Stimulated activated effector memory CD8-positive, alpha-beta T cell treated with anti-CD3 and anti-CD28 coated beads, Interleukin-12 subunit alpha, Interleukin-12 subunit beta, amount 100 ng/mL, for 72 hours (primary cell): ENCODE results near the gene UBE2H.

Experiments used
- ATAC-seq: fragments of 150-1000 bp; cut with Tn5 transposase; 2 replicates; pipeline ENCODE4 v1.10.0; 2021
- DNase-seq, 2 donors: peaks; one replicate each; pipeline ENCODE4 v3.0.0; 2021 to 2022; ENCODE audit warnings: low spot score in 2 of 2
- H3K27ac Mint-ChIP-seq: one replicate; pipeline ENCODE4 v1.8.0; 2022; ENCODE audit warnings: mild to moderate bottlenecking, mixed read lengths
- H3K36me3 Mint-ChIP-seq: one replicate; pipeline ENCODE4 v1.8.0; 2022; ENCODE audit warnings: mild to moderate bottlenecking, mixed read lengths
- H3K4me1 Mint-ChIP-seq: one replicate; pipeline ENCODE4 v1.8.0; 2022; ENCODE audit warnings: mixed read lengths
- H3K4me3 Mint-ChIP-seq: one replicate; pipeline ENCODE4 v1.8.0; 2022; ENCODE audit warnings: mild to moderate bottlenecking, mixed read lengths
- H3K9me3 Mint-ChIP-seq: one replicate; pipeline ENCODE4 v1.8.0; 2022; ENCODE audit warnings: mixed read lengths

Gene UBE2H

DNA sequence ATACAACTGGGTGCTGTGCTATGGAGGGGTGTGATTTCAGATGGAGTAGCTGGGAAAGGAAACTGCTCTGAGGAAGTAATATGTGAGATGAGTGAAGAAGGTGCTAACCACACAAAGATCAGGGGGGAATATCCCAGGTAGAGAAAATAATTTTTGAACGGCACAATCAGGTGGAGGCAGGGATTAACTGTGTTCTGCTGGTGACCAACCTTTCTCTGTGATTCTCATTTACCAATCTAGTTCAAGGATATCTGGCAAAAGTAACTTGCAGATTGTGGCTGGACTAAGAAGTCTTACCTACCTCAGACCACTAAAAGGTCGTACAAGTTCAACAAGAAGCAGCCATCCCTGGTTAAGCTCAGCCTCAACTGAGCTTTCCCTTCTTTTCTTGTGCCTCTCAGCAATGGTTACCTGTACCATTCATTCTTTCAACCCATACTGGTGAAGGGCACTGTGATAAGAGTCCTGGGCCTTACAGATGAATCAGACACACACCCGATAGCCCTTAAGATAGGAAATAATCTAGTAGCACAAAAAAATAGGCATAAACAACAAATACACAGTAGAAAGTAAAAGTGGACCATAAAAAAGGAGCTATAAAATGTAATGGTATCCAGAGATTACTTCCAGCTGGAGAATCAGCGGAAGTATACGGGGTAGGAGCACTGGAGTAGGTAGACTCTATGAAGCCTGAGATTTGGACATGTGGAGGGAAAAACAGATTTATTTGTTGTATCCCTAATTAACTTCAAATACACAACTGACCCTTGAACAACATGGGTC is 96.6 kb downstream of the UBE2H start:
- Mint-ChIP-seq H3K36me3 (peaks cover 6% of the 10 kb centered on the region), H3K4me1 (peaks cover 61% of the 10 kb centered on the region), H3K9me3 (no peaks in the 10 kb centered on the region), H3K27ac (no peak overlapping the region), H3K4me3 (no peak overlapping the region)
- DNase-seq, result no peak
- ATAC-seq, result no peak

- Mint-ChIP-seq H3K27ac (no peak overlapping the region), H3K4me3 (no peak overlapping the region), H3K36me3 (peaks cover 6% of the 10 kb centered on the region), H3K9me3 (no peaks in the 10 kb centered on the region), H3K4me1 (peaks cover 58% of the 10 kb centered on the region)
- ATAC-seq (no peak), DNase-seq (no peak)
Measured at GRCh38 chr7:129855234-129855673, 97.5 kb downstream of the UBE2H start.

DNA sequence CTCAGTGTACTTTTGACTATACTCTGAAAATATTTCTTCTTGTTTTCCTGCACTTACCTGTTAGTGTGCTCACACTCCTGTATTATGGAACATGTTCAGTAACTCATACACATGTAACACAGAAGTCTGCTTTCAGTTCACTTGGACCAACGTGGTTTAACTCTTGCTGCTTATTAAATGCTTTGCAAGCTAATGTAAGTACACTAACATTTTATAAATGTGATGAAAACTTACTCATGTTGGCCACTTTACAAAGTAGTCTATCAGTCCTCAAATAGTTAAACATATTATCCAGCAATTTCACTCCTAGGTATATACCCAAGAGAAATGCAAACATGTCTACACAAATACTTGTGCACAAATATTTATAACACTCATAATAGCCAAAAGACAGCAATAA is 98.4 kb downstream of the UBE2H start:
- ATAC-seq (no peak), DNase-seq (no peak)
- H3K4me3 Mint-ChIP-seq, result peak overlapping the region; percentile 9
- peaks cover 53% of the 10 kb centered on the region for H3K4me1 Mint-ChIP-seq
- peaks cover 6% of the 10 kb centered on the region for H3K36me3 Mint-ChIP-seq
- no peaks in the 10 kb centered on the region for H3K9me3 Mint-ChIP-seq
- no peak overlapping the region for H3K27ac Mint-ChIP-seq

- DNase-seq (no peak), ATAC-seq (peak; percentile 48)
- Mint-ChIP-seq H3K36me3 (peaks cover 6% of the 10 kb centered on the region), H3K9me3 (no peaks in the 10 kb centered on the region), H3K4me1 (peaks cover 47% of the 10 kb centered on the region), H3K4me3 (peak overlapping the region; percentile 9), H3K27ac (peak overlapping the region; percentile 4)
Measured at GRCh38 chr7:129853661-129854268, 99.0 kb downstream of the UBE2H start.

DNA sequence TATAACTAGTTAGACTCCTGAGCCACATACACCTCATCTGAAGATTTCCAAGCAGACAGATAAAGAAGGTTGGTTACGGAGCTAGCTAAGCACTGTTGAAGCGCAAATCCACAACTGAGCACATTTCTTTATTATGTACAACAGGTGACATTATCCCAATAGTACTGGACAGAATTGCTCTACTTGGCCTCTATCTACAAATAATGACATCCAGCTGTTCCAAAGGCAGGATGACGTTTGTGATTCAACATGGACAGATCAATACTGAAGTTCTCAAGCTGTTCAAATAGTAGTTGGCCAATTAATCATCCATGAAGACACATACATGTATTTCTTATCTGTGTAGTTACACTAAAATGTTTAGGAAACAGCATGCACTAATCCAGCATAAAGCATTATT is 101.0 kb downstream of the UBE2H start:
- Mint-ChIP-seq H3K4me3 (no peak overlapping the region), H3K36me3 (peaks cover 6% of the 10 kb centered on the region), H3K4me1 (peaks cover 48% of the 10 kb centered on the region), H3K27ac (no peak overlapping the region), H3K9me3 (no peaks in the 10 kb centered on the region)
- DNase-seq (no peak), ATAC-seq (no peak)

DNA sequence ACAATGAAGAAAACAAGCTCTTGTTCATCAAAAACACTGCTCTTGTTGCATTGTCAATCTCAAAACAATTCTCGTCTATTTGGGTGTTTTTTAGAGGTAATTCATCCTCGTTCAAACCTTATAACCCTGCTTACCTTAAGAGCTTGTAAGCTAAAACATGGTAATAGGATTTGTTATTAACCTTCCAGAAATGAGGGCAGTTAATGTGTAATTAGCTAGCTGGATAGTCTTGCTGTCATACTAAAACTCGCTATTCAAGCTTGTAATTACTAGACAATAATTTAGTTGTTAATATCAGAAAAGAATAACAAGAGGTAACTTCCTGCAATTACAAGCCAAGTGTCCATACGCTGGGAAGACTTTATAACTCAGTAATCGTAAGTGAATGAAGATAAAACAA is 101.6 kb downstream of the UBE2H start:
- DNase-seq (no peak), ATAC-seq (no peak)
- Mint-ChIP-seq H3K9me3 (no peaks in the 10 kb centered on the region), H3K27ac (no peak overlapping the region), H3K4me1 (peaks cover 44% of the 10 kb centered on the region), H3K36me3 (peaks cover 6% of the 10 kb centered on the region), H3K4me3 (no peak overlapping the region)

DNA sequence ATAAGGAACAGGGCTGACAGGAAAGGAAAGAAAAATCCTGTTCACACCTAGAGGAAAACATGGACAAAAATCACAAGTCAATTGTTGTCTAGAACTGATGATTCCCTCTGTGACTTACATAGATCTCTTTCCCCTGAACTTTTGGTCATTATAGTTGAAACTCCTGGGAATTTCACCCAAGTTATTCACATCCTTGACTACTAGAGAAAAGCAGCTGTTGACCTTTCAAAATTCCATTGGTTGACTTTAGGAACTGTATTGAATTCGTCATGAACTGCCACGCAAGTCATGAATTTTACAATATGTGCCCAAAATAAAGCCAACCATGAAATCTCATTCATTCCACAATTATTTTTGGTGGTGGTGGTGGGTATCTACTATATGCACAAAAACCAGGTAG is 104.3 kb downstream of the UBE2H start:
- Mint-ChIP-seq H3K4me3 (no peak overlapping the region), H3K9me3 (no peaks in the 10 kb centered on the region), H3K4me1 (peaks cover 38% of the 10 kb centered on the region), H3K36me3 (peaks cover 6% of the 10 kb centered on the region), H3K27ac (no peak overlapping the region)
- ATAC-seq, result no peak
- no peak for DNase-seq

GRCh38 chr7:129845972-129846327 is 106.8 kb downstream of the UBE2H start:
- H3K27ac Mint-ChIP-seq, result peak overlapping the region; percentile 29
- no peaks in the 10 kb centered on the region for H3K36me3 Mint-ChIP-seq
- ATAC-seq (no peak), DNase-seq (no peak)
- H3K4me1 Mint-ChIP-seq, result peaks cover 34% of the 10 kb centered on the region
- no peak overlapping the region for H3K4me3 Mint-ChIP-seq
- H3K9me3 Mint-ChIP-seq, result no peaks in the 10 kb centered on the region

DNA sequence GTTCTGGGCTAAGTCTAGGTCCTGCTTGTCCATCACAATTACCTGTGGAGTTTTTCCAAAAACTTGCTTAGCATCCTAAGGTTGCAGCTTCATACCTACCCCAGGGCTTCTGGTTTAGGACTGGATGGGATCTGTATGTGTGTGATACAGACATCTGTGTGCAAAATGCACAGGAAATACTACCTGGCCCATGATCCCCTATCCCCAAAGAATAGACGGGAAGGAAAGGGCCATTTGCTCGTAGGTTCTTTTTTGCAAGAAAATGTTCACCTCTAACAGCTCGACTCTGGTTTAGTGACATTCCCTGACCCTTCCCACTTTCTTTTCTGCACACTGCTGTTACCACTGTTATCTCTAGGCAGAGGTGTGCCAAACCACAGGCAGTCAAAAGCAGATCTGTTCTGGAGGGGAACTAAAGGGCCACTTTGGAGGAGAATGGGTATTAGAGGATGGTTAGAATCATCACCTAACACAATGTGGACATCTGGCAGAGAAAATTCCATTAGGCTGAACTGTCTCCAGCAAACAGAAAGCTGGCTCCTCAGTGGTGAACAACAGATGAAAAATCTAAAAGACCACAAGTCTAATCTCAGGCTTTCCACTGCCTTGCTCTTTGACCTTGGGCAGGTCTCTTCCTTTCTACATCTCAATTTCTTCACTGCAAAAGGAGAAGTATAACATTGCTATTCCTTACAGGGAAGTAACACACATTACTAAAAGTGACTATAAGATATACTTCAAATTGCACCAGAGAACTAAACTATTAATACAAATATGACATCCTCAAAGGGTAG is 107.4 kb downstream of the UBE2H start:
- DNase-seq (no peak), ATAC-seq (no peak)
- Mint-ChIP-seq H3K4me3 (no peak overlapping the region), H3K27ac (peak overlapping the region; percentile 29), H3K36me3 (no peaks in the 10 kb centered on the region), H3K9me3 (no peaks in the 10 kb centered on the region), H3K4me1 (peaks cover 32% of the 10 kb centered on the region)

DNA sequence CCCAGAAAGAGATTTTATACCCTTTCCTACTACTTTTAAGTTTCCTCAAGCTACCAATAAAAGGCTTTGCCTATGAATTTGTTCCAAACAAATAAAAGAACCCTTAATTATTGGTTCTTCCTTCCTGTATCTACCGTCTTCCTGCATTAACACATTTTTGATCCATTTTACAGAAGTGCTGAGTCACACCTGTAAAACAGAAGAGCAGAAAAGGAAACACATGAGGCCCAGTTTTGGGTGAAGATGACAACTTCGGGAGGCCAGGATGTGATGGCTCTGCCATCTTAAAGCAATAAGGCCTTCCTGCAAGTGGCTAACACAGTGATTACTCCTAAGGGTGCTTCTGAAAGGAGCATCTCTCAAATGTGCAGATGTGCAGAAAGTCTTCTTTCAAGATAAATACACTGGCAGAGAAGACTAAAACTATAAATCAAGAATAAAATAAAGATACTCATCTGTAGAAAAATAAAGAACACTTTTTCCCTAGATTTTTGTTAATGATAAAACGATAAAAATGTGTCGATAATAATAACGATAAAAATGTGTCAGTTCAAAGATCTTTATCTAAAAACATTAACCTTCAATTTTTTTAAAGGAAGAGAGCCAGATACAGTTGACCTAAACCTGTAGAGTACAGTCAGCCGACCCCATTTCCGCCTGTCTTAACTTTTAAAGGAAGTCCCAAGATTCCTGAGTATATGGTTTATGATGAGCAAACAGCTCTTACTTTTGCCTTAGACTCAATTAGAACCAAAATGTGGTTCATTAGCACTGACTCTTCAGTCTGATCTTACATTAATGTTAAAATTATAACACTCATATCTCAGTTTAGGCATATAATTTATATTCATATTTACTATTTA is 108.6 kb downstream of the UBE2H start:
- ATAC-seq (peak; percentile 74), DNase-seq (no peak)
- H3K4me1 Mint-ChIP-seq, result peaks cover 28% of the 10 kb centered on the region
- H3K27ac Mint-ChIP-seq, result peak overlapping the region; percentile 81
- H3K4me3 Mint-ChIP-seq, result no peak overlapping the region
- peaks cover 10% of the 10 kb centered on the region for H3K36me3 Mint-ChIP-seq
- H3K9me3 Mint-ChIP-seq, result no peaks in the 10 kb centered on the region

DNA sequence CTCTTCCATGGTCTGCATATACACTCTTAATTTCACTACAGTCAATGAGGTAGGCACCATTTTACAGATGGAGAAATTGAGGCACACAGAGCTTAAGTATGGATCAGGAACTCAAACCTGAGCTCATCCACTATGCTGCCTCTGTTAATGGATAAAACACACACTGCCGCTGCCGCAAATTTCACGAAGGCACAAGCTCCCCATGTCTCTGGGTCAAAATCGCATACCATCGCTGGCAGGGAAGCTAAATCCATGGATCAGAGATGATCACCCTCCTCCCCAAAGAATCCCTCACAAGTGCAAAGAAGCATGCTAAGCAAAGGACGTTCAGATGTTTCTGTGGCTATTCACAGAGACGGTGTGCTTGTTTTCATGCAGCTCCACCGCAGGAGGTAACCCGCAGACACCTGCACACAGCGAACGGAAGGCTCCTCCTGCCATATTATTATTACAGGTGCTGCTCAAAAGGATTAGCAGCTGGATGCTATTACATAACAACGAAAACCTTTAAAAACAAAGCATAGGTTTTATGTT is 109.3 kb downstream of the UBE2H start:
- DNase-seq (no peak), ATAC-seq (no peak)
- no peaks in the 10 kb centered on the region for H3K9me3 Mint-ChIP-seq
- H3K4me1 Mint-ChIP-seq, result peaks cover 28% of the 10 kb centered on the region
- H3K4me3 Mint-ChIP-seq, result no peak overlapping the region
- peaks cover 15% of the 10 kb centered on the region for H3K36me3 Mint-ChIP-seq
- H3K27ac Mint-ChIP-seq, result peak overlapping the region; percentile 81

- H3K36me3 Mint-ChIP-seq, result peaks cover 26% of the 10 kb centered on the region
- no peak overlapping the region for H3K4me3 Mint-ChIP-seq
- H3K27ac Mint-ChIP-seq, result no peak overlapping the region
- H3K4me1 Mint-ChIP-seq, result peaks cover 22% of the 10 kb centered on the region
- no peaks in the 10 kb centered on the region for H3K9me3 Mint-ChIP-seq
- no peak for DNase-seq
- peak; percentile 82 for ATAC-seq
Measured at GRCh38 chr7:129841465-129841864, 111.3 kb downstream of the UBE2H start.

DNA sequence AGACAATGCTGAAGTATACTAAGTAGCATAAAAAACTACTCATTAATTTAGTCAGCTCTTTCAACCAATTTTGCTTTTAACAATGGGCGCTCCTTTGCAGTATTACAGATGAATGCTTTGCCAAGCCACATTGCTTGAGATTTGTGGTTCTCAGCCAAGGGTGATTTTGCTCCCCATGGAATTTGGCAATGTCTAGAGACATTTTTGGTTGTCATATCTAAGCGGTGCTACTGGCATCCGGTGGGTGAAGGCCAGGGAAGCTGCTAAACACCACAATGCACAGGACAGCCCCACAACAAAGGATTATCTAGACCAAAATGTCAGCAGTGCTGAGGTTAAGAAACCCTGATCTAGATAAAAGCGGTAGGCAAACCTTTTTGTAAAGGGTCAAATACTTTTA is 112.0 kb downstream of the UBE2H start:
- H3K36me3 Mint-ChIP-seq, result peaks cover 33% of the 10 kb centered on the region

GRCh38 chr7:129836983-129837382 is 115.8 kb downstream of the UBE2H start:
- H3K36me3 Mint-ChIP-seq, result peaks cover 61% of the 10 kb centered on the region
- H3K4me3 Mint-ChIP-seq, result no peak overlapping the region
- peak overlapping the region; percentile 55 for H3K27ac Mint-ChIP-seq
- H3K9me3 Mint-ChIP-seq, result no peaks in the 10 kb centered on the region
- DNase-seq (no peak), ATAC-seq (no peak)
- H3K4me1 Mint-ChIP-seq, result no peaks in the 10 kb centered on the region

More for the DNA sequence above, 112.0 kb downstream of the UBE2H start:
- Mint-ChIP-seq H3K4me1 (peaks cover 18% of the 10 kb centered on the region), H3K9me3 (no peaks in the 10 kb centered on the region), H3K4me3 (no peak overlapping the region), H3K27ac (no peak overlapping the region)
- no peak for ATAC-seq
- no peak for DNase-seq

DNA sequence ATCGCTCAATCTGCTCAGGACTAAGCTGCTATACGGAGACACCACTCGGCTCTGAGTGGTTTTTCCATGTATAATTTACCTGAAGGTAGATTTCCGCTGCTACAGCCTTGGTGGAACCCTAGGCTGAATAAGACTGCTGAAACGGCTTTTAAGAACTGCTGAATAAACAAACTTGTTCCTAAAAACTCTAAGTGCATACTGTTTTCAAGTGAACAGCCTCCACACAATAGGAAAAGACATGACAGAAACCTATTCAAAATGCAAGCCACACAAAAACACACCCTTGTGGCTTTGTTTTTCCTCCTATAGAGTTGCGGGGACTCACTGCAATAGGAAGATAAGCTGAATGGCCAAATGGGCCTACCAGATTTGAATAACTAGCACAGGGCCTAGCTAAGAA is 117.2 kb downstream of the UBE2H start:
- Mint-ChIP-seq H3K9me3 (no peaks in the 10 kb centered on the region), H3K36me3 (peaks cover 61% of the 10 kb centered on the region), H3K4me1 (no peaks in the 10 kb centered on the region), H3K4me3 (no peak overlapping the region), H3K27ac (no peak overlapping the region)
- DNase-seq (no peak), ATAC-seq (no peak)
